Left ventricle myocardium inferior (tissue), 1 donor: ENCODE data around the gene CLDN6. TPM values are rescaled to one million over a fixed set of nuclear protein-coding genes. Genes with fewer than 3 reads are reported as not detected.

ENCODE experiments used
- DNase-seq: peaks from one replicate; pipeline ENCODE4 v3.0.0-alpha.2; 2020
- H3K27ac ChIP-seq: fragments of 200-600 bp; replicated peaks from 2 replicates; pipeline ENCODE4 v1.8.0; 2021
- H3K27me3 ChIP-seq: fragments of 200-600 bp; 2 replicates; pipeline ENCODE4 v1.8.0; 2021; ENCODE audit warnings: low read depth
- H3K36me3 ChIP-seq: fragments of 200-600 bp; 2 replicates; pipeline ENCODE4 v1.8.0; 2021
- H3K4me1 ChIP-seq: fragments of 200-600 bp; 2 replicates; pipeline ENCODE4 v1.8.0; 2021
- H3K4me3 ChIP-seq: fragments of 200-600 bp; 2 replicates; pipeline ENCODE4 v1.8.0; 2021; ENCODE audit warnings: mild to moderate bottlenecking, moderate library complexity
- H3K9me3 ChIP-seq: fragments of 200-600 bp; replicated peaks from 2 replicates; pipeline ENCODE4 v1.8.0; 2021
- CTCF ChIP-seq: fragments of 200-600 bp; IDR thresholded peaks from 2 replicates; pipeline ENCODE4 v1.8.0; 2021; ENCODE audit warnings: antibody characterized with exemption, mild to moderate bottlenecking, borderline replicate concordance
- intact Hi-C: fragments of 100-400 bp; cut with micrococcal nuclease; formaldehyde crosslinking; loops from one replicate; pipeline ENCODE4 v1.11.0; 2022
- total RNA-seq: library from RNA; stranded (reverse); fragmentation: NEBNext Ultra II Directional; extraction: Animal tissue kit (Norgen Biotek cat#: 25700); gene quantifications from one replicate; pipeline ENCODE4 v1.2.1, GENCODE V29; 2021
- donor health status: DM: no; HTN: yes; CAD: no; lungs with severe emphysema.

The CLDN6 gene
- total RNA-seq, 1 donor from 2014 or later: not detected

GRCh38 chr16:3046641-3047386 lies 28.8 kb upstream of the CLDN6 start:
- intact Hi-C loops: no loop called here
- Histone ChIP-seq H3K4me1 (peaks cover 22% of the 10 kb centered on the region), H3K4me3 (peak overlapping the region; percentile 69), H3K9me3 (no peaks in the 10 kb centered on the region), H3K27me3 (peaks cover 89% of the 10 kb centered on the region), H3K27ac (no peak overlapping the region), H3K36me3 (no peaks in the 10 kb centered on the region)
- TF ChIP-seq CTCF: no peak
- no peak for DNase-seq

- intact Hi-C loops: no loop called here
- no peak for DNase-seq
- Histone ChIP-seq H3K36me3 (no peaks in the 10 kb centered on the region), H3K4me1 (peaks cover 22% of the 10 kb centered on the region), H3K27ac (no peak within 1 kb of the TSS), H3K27me3 (peaks cover 98% of the 10 kb centered on the region), H3K9me3 (no peaks in the 10 kb centered on the region), H3K4me3 (peak within 1 kb of the TSS; percentile 69)
- TF ChIP-seq CTCF: no peak
These were observed 28.0 kb upstream of the CLDN6 start, which contains the start of gene MMP25 for GRCh38 chr16:3045758-3046640. Gene MMP25 (plus strand): TSS chr16:3046561. CDS start chr16:3046918, 357 bp downstream.

GRCh38 chr16:3044708-3045107 lies 26.7 kb upstream of the CLDN6 start:
- Histone ChIP-seq H3K9me3 (no peaks in the 10 kb centered on the region), H3K27me3 (peaks cover 99% of the 10 kb centered on the region), H3K4me1 (peaks cover 22% of the 10 kb centered on the region), H3K4me3 (no peak overlapping the region), H3K36me3 (no peaks in the 10 kb centered on the region), H3K27ac (no peak overlapping the region)
- intact Hi-C loops: no loop called here
- TF ChIP-seq CTCF: no peak
- DNase-seq: no peak

- no peak overlapping the region for H3K27ac ChIP-seq
- no peak for TF ChIP-seq CTCF
- no peaks in the 10 kb centered on the region for H3K36me3 ChIP-seq
- no peak overlapping the region for H3K4me3 ChIP-seq
- DNase-seq: no peak
- peaks cover 22% of the 10 kb centered on the region for H3K4me1 ChIP-seq
- intact Hi-C loops: no loop called here
- H3K27me3 ChIP-seq: peaks cover 99% of the 10 kb centered on the region
- no peaks in the 10 kb centered on the region for H3K9me3 ChIP-seq
These were observed 24.4 kb upstream of the CLDN6 start for GRCh38 chr16:3042376-3042775.

- Histone ChIP-seq H3K4me1 (peaks cover 9% of the 10 kb centered on the region), H3K36me3 (no peaks in the 10 kb centered on the region), H3K4me3 (no peak overlapping the region), H3K9me3 (no peaks in the 10 kb centered on the region), H3K27me3 (peaks cover 99% of the 10 kb centered on the region), H3K27ac (no peak overlapping the region)
- intact Hi-C loops: no loop called here
- no peak for TF ChIP-seq CTCF
- no peak for DNase-seq
These were observed 20.9 kb upstream of the CLDN6 start for GRCh38 chr16:3038896-3039295.
